VCaP (cell line): ENCODE results near the gene ISCU.
"Not testable (repeated sequence)": the region's sequence is repeated elsewhere in the genome, so short reads cannot be mapped to it uniquely, and the experiment has no call there.

ENCODE experiments used
- H3K27ac ChIP-seq: fragments of 450-650 bp; 2 replicates; pipeline ENCODE4 v1.5.1; 2017
- TF ChIP-seq, protein P1 (sequence below): fragments of 450-650 bp; conservative IDR thresholded peaks from 2 replicates; pipeline ENCODE4 v1.5.1; 2017; ENCODE audit warnings: mild to moderate bottlenecking, moderate library complexity

The ISCU gene

DNA sequence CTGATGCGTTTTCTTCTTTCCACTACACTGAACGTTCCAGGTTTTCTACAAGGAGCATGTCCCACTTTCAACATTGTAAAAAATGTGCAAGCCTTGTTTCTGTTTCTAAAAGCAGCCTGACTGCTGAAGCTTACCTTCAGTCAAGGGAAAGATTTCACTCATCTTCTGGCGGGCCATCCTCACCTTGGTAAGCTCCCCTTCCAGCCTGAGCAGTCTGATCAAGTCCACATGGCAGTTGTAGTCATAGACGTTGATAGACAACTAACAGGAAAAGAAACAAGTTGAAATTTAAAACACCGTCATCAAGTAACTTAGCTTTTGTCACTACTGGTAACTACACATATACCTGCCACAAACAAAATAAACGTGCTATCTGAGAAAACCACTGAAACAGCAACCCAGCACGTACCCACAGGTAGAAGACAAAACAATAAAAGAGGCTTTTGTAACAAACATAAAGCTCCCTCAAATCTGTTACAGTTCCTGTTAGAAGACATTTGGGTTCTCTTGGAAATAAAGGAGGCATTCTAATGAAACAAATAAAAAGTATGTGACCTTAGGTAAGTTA, 13.4 kb upstream of the ISCU start:
- peak overlapping the region; percentile 53 for H3K27ac ChIP-seq
- TF ChIP-seq, protein P1, sequence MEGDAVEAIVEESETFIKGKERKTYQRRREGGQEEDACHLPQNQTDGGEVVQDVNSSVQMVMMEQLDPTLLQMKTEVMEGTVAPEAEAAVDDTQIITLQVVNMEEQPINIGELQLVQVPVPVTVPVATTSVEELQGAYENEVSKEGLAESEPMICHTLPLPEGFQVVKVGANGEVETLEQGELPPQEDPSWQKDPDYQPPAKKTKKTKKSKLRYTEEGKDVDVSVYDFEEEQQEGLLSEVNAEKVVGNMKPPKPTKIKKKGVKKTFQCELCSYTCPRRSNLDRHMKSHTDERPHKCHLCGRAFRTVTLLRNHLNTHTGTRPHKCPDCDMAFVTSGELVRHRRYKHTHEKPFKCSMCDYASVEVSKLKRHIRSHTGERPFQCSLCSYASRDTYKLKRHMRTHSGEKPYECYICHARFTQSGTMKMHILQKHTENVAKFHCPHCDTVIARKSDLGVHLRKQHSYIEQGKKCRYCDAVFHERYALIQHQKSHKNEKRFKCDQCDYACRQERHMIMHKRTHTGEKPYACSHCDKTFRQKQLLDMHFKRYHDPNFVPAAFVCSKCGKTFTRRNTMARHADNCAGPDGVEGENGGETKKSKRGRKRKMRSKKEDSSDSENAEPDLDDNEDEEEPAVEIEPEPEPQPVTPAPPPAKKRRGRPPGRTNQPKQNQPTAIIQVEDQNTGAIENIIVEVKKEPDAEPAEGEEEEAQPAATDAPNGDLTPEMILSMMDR: no peak

DNA sequence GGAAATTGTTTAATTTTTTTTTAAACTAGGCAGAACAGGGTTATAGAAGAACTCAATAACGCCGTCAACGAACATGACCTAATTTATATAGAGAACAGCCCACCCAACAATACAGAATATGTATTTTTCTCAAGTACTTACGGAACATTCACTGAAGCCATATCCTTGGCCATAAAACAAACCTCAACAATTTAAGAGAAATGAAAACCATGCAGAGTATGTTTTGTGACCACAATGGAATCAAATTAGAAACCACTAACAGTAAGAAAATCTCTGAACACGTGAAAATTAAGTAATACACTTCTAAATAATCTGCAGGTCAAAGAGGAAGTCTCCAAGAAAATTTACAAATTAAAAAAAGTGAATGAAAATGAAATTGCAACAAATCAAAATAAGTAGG, 10.9 kb upstream of the ISCU start:
- no peak overlapping the region for H3K27ac ChIP-seq
- TF ChIP-seq, protein P1: no peak

DNA sequence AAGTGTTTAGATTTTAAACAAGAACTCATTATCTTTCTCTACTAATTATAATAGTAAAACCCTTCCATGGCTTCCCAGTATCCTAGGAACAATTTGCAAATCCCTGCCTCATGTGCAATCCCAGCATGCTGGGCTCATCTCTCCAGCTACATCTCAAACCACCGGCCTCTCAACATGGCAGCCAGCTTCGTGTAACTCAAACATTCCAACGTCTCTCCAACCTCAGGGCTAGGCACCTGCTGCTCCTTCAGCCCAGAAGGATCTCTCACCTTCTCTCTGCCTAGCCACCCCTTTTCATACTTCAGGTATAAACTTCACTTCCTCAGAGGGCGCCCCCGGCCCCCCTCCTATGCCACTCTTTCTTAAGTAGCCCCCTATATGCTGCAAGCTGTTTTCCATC, 8.6 kb upstream of the ISCU start:
- TF ChIP-seq, protein P1: no peak
- H3K27ac ChIP-seq: no peak overlapping the region

DNA sequence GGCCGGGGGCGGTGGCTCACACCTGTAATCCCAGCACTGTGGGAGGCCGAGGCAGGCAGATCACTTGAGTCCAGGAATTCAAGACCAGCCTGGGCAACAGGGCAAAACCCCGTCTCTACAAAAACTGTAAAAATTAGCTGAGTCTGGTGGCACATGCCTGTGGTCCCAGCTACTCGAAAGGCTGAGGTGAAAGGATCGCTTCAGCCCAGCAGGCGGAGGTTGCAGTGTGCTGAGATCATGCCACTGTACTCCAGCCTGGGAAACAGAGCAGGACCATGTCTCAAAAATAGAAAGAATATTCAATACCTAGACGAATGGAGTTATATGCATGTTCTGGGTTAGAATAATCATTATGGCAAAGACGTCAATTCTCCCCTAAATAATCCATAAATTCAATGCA, 7.0 kb upstream of the ISCU start:
- not testable (repeated sequence) for H3K27ac ChIP-seq

DNA sequence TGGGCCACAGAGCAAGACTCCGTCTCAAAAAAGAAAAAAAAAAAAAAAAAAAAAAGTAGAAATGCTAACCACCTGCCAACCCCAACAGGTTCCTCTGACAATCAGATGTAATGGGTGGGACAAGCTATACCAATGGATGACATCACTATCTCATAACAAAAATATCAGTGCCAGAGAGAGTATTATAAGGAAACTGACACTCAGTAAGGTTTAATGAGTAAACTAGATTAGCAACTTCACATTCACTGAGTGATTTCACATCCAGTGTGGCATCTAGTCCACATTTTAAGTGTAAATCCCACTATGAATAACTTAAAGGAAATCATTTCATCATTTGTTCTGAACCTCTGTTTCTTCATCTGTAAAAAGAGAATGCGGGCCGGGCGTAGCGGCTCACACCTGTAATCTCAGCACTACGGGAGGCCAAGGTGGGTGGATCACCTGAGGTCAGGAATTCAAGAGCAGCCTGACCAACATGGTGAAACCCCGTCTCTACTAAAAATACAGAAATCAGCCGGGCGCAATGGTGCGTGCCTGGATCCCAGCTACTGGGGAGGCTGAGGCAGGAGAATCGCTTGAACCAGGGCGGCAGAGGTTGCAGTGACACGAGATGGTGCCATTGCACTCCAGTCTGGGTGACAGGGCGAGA, 3.3 kb upstream of the ISCU start:
- no peak overlapping the region for H3K27ac ChIP-seq
- TF ChIP-seq, protein P1: no peak

DNA sequence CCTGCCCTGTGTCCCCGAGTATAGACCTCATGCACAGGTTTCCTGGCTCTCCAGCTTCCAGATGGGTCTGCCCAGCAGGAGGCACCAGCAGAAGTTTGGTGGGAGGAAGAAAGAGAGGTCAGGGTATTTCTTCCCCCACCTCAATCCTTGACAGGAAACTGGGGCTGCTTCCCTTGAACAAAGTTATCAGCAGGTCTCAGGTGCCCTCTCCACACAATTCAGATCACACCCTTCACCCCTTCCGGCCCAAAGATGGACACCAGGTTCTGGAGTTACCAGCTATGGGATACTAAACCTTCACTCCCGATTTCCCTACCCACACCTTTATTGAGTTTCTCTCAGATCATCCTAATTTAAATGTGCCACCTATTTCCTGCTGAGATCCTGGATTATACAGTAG, 2.6 kb upstream of the ISCU start:
- no peak overlapping the region; the same call in 1 of the 2 replicates for H3K27ac ChIP-seq
- TF ChIP-seq, protein P1: no peak

DNA sequence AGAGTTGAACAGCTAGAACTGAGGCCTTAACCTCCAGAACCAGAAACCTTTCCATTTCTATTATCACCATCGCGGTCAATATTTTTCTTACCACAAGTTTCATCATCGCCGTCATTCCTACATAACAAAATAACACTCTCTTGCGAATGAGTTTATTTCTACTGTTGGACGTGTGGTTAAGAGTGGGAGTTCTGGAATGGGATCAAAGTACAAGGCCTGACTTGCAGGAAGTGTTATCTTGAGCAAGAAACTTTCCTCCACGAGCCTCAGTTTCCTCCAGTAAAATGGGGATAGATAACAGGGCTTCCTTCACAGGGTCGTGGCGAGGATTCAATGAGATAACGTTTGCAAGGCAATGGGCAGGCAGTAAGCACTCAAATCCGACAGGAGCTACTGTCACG, 2.1 kb upstream of the ISCU start:
- peak overlapping the region; percentile 93 for H3K27ac ChIP-seq
- TF ChIP-seq, protein P1: no peak
